ENCODE data around the gene CIRBP.

DNA sequence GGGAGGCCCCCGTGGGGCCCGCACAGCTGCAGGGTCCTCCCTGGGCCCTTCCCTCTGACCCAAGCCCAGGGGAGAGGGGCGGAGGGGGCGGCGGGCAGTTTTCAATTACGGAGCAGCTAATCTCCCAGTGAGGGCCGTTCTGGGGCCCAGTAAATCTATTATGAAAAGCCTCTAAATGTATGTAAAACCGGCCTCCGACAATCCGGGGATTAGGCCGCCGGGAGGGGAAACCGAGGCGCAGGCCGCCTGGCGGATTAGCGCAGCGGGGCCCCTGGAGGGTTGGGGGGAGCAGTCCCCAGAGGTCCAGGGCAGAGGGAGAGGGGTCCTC is 41.7 kb downstream of the CIRBP start:
- TF ChIP-seq CTCF (IDR thresholded peaks at IDR 0.05; ENCODE audit: low read depth, low read length) (no peak), EZH2phosphoT487 (IDR thresholded peaks at IDR 0.05; ENCODE audit: low read depth) (no peak)
